MM.1S (cell line): Measurements from ENCODE around the gene IMMT.
A peak's percentile ranks its signal among the peaks of the same experiment; 100 is the strongest.

Experiments
- DNase-seq: peaks from one replicate; pipeline ENCODE4 v3.0.0-alpha.2; 2015
- H2AFZ ChIP-seq: fragments of 300-600 bp; sonication (generic); 2 replicates; pipeline ENCODE4 v1.6.0; 2016; ENCODE audit warnings: antibody characterized with exemption, low read length
- H3F3A ChIP-seq: fragments of 300-600 bp; sonication (generic); 2 replicates; pipeline ENCODE4 v1.6.1; 2016; ENCODE audit warnings: mild to moderate bottlenecking, antibody characterized with exemption, low read length, moderate library complexity, mixed read lengths; ENCODE audit not compliant: insufficient read depth
- H3K27ac ChIP-seq: fragments of 300-600 bp; sonication (generic); 2 replicates; pipeline ENCODE4 v1.5.1; 2016; ENCODE audit warnings: mild to moderate bottlenecking, low read length
- H3K27me3 ChIP-seq: fragments of 300-600 bp; sonication (generic); replicated peaks from 2 replicates; pipeline ENCODE4 v1.6.0; 2016; ENCODE audit warnings: low read length; ENCODE audit not compliant: insufficient read depth
- H3K36me3 ChIP-seq: fragments of 300-600 bp; sonication (generic); replicated peaks from 2 replicates; pipeline ENCODE4 v1.6.1; 2016; ENCODE audit warnings: mild to moderate bottlenecking, low read length, mixed read lengths; ENCODE audit not compliant: insufficient read depth
- H3K4me1 ChIP-seq: fragments of 300-600 bp; sonication (generic); 2 replicates; pipeline ENCODE4 v1.6.1; 2016; ENCODE audit warnings: low read length, mixed read lengths
- H3K4me2 ChIP-seq: fragments of 300-600 bp; sonication (generic); 2 replicates; pipeline ENCODE4 v1.6.0; 2016; ENCODE audit warnings: low read depth, low read length
- H3K4me3 ChIP-seq: fragments of 300-600 bp; sonication (generic); 2 replicates; pipeline ENCODE4 v1.5.1; 2016; ENCODE audit warnings: low read length, mixed read lengths
- H3K79me2 ChIP-seq: fragments of 300-600 bp; sonication (generic); 2 replicates; pipeline ENCODE4 v1.6.1; 2016; ENCODE audit warnings: mixed run types, low read length, mixed read lengths
- H3K9ac ChIP-seq: fragments of 300-600 bp; sonication (generic); 2 replicates; pipeline ENCODE4 v1.6.1; 2016; ENCODE audit warnings: low read length, mixed read lengths
- H3K9me2 ChIP-seq: fragments of 300-600 bp; sonication (generic); replicated peaks from 2 replicates; pipeline ENCODE4 v1.6.1; 2016; ENCODE audit warnings: mild to moderate bottlenecking, low read length, mixed read lengths; ENCODE audit not compliant: insufficient read depth
- H3K9me3 ChIP-seq: fragments of 300-600 bp; sonication (generic); replicated peaks from 2 replicates; pipeline ENCODE4 v1.6.1; 2016; ENCODE audit warnings: mild to moderate bottlenecking, low read length, mixed read lengths; ENCODE audit not compliant: insufficient read depth
- H4K20me1 ChIP-seq: fragments of 300-600 bp; sonication (generic); 2 replicates; pipeline ENCODE4 v1.6.1; 2016; ENCODE audit warnings: mild to moderate bottlenecking, low read length, moderate library complexity, mixed read lengths; ENCODE audit not compliant: insufficient read depth
- CTCF ChIP-seq: fragments of 300-600 bp; sonication (generic); IDR thresholded peaks from 2 replicates; pipeline ENCODE4 v1.5.1; 2016; ENCODE audit warnings: antibody characterized with exemption, low read length, mixed read lengths
- EZH2 ChIP-seq: fragments of 300-600 bp; sonication (generic); optimal IDR thresholded peaks from 2 replicates; pipeline ENCODE3; 2017; ENCODE audit warnings: low read depth, mild to moderate bottlenecking, antibody characterized with exemption, low read length, mixed read lengths
- EZH2phosphoT487 ChIP-seq: fragments of 300-600 bp; sonication (generic); IDR thresholded peaks from 2 replicates; pipeline ENCODE4 v1.6.1; 2018; ENCODE audit warnings: antibody characterized with exemption, low read length

The IMMT gene

DNA sequence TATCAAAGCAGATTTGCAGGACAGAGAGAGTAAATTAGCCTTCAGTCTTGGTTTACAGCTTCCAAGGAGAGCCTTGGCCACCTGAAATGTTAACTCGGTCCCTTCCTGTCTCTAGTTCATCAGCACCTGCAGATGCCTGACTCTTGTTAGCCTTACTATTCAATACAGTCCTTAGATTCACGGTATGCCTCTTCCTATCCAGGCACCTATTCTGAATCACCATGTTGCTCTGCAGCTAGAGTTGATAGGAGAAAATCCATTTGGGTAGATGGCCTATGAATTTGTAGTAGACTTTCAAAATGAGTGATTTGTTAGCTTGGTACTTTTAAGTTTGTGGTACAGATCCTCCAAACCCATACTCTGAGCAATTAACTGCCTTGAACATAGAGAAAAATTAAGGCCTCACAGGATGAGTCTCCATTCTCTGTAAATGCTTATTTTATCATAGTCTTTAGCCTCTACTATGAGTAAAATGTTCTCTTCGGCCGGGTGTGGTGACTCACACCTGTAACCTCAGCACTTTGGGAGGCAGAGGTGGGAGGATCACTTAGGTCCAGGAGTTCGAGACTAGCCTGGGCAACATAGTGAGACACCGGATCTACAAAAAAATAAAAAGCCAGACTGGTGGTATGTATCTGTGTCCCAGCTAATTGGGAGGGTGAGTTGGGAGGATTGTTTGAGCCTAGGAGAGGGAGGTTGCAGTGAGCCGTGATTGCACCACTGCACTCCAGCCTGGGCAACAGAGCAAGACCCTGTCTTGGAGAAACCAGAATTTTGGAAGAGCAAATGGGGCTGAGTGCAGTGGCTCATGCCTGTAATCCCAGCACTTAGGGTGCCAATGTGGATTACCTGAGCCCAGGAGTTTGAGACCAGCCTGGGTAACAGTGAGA is 56.3 kb downstream of the IMMT start:
- Histone ChIP-seq H2AFZ (no peak overlapping the region), H3K9me3 (no peaks in the 10 kb centered on the region), H3K9ac (no peak overlapping the region), H3K27ac (no peak overlapping the region), H3K79me2 (no peaks in the 10 kb centered on the region), H3K4me3 (no peak overlapping the region), H4K20me1 (no peaks in the 10 kb centered on the region), H3F3A (peaks cover 13% of the 10 kb centered on the region), H3K36me3 (peaks cover 37% of the 10 kb centered on the region), H3K4me2 (no peak overlapping the region), H3K27me3 (no peaks in the 10 kb centered on the region), H3K9me2 (no peaks in the 10 kb centered on the region), H3K4me1 (0 out of 2 replicates have a peak, but pooled peaks cover 3% of the 10 kb centered on the region)
- DNase-seq, result peak; percentile 4
- no peak for TF ChIP-seq EZH2phosphoT487
- no peak for TF ChIP-seq CTCF
- no peak for TF ChIP-seq EZH2

DNA sequence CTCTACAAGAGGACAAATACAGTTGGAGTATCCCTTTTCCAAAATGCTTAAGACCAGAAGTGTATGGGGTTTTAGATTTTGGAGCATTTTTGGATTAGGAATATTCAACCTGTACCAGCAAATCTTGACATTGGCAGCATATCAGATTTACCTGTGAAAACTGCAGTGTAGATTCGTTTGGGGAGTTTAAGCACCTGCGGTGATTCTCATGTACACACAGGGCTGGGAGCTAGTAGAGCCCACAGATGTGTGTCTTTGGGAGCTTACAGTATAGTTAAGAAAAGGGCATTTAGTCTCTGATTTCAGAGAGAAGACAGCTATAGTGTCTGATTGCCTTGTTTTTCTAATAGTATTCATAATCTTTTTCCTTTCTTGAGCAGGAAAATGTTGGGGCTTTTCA is 59.1 kb downstream of the IMMT start:
- no peak overlapping the region for H2AFZ ChIP-seq
- H3K9me3 ChIP-seq, result no peaks in the 10 kb centered on the region
- 0 out of 2 replicates have a peak, but pooled peaks cover 3% of the 10 kb centered on the region for H3K4me1 ChIP-seq
- H3K4me3 ChIP-seq, result no peak overlapping the region
- no peak for DNase-seq
- no peak overlapping the region for H3K4me2 ChIP-seq
- H3F3A ChIP-seq, result peaks cover 4% of the 10 kb centered on the region
- peaks cover 46% of the 10 kb centered on the region for H3K36me3 ChIP-seq
- no peak overlapping the region for H3K27ac ChIP-seq
- no peaks in the 10 kb centered on the region for H3K79me2 ChIP-seq
- H3K9me2 ChIP-seq, result no peaks in the 10 kb centered on the region
- no peaks in the 10 kb centered on the region for H4K20me1 ChIP-seq
- no peak for TF ChIP-seq EZH2
- no peak for TF ChIP-seq CTCF
- TF ChIP-seq EZH2phosphoT487, result no peak
- H3K27me3 ChIP-seq, result no peaks in the 10 kb centered on the region
- H3K9ac ChIP-seq, result no peak overlapping the region

DNA sequence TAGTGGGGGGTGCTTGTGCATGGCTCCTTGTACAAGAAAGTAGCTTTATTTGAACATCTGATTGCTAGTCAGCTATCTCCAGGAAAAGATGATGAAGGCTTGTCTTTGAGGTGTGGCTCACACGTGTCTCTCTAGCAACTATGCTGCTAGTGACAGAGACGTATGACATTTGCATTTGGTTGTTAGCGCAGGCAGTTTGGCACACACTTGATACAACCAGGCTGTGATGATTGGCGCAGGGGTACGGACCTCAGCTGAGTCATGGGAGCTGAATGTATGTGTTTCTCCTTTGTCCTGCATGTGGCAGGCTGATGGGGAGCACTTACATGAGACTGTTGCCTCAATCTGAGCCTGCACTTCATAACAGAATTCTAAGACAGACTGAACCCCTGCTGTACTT is 59.6 kb downstream of the IMMT start:
- peaks cover 49% of the 10 kb centered on the region for H3K36me3 ChIP-seq
- H4K20me1 ChIP-seq, result no peaks in the 10 kb centered on the region
- H3K27me3 ChIP-seq, result no peaks in the 10 kb centered on the region
- H2AFZ ChIP-seq, result no peak overlapping the region
- DNase-seq, result no peak
- no peak overlapping the region for H3K9ac ChIP-seq
- H3K79me2 ChIP-seq, result no peaks in the 10 kb centered on the region
- no peak overlapping the region for H3K27ac ChIP-seq
- H3K4me2 ChIP-seq, result no peak overlapping the region
- no peaks in the 10 kb centered on the region for H3K9me3 ChIP-seq
- TF ChIP-seq EZH2phosphoT487, result no peak
- TF ChIP-seq CTCF, result no peak
- no peak for TF ChIP-seq EZH2
- H3K4me1 ChIP-seq, result 0 out of 2 replicates have a peak, but pooled peaks cover 3% of the 10 kb centered on the region
- no peaks in the 10 kb centered on the region for H3K9me2 ChIP-seq
- H3K4me3 ChIP-seq, result no peak overlapping the region
- H3F3A ChIP-seq, result no peaks in the 10 kb centered on the region
